Measurements from ENCODE around the gene SH3RF2.
"Not testable (repeated sequence)": the region's sequence is repeated elsewhere in the genome, so short reads cannot be mapped to it uniquely, and the experiment has no call there.

SH3RF2 gene, protein sequence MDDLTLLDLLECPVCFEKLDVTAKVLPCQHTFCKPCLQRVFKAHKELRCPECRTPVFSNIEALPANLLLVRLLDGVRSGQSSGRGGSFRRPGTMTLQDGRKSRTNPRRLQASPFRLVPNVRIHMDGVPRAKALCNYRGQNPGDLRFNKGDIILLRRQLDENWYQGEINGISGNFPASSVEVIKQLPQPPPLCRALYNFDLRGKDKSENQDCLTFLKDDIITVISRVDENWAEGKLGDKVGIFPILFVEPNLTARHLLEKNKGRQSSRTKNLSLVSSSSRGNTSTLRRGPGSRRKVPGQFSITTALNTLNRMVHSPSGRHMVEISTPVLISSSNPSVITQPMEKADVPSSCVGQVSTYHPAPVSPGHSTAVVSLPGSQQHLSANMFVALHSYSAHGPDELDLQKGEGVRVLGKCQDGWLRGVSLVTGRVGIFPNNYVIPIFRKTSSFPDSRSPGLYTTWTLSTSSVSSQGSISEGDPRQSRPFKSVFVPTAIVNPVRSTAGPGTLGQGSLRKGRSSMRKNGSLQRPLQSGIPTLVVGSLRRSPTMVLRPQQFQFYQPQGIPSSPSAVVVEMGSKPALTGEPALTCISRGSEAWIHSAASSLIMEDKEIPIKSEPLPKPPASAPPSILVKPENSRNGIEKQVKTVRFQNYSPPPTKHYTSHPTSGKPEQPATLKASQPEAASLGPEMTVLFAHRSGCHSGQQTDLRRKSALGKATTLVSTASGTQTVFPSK

DNA sequence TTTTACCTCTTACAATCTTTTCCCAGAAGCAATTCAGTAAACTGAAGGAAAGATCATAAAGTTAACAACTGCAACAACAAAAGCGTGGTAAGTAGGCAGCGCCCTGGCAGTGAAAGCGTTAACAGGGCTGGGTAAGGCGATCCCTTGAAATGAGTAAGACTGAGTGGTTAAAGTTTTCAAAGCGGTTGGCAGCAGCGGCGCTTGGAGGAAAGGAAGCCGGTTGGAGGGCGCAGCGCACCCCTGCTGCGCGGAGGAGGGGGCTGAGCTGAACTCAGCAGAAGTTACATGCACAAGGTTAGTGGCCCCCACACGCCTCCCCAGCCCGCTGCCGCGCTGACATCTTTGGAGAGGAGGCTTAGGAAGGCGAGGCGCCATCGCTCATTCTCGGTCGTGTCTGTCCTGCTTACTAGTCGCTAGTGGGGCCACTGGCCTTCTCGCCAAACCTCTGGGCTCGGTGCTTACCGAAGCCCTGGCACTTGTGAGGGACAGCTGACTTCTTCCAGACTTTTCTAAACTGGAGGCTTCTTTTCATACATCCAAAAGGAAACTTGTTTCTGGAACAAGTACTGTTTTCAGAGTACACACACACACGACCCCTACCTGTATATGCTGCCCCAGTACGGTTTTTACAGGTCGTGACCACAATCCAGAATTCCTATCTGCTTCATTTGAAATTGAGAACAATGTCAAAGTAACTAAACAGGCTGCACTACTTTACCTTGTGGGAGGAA lies at the start of gene SH3RF2:
TSS of gene SH3RF2 (plus strand) at position 178 of the 731 bp plus-strand sequence. CDS start 1,351 bp downstream, outside the sequence.
- DNase-seq, result no peak

DNA sequence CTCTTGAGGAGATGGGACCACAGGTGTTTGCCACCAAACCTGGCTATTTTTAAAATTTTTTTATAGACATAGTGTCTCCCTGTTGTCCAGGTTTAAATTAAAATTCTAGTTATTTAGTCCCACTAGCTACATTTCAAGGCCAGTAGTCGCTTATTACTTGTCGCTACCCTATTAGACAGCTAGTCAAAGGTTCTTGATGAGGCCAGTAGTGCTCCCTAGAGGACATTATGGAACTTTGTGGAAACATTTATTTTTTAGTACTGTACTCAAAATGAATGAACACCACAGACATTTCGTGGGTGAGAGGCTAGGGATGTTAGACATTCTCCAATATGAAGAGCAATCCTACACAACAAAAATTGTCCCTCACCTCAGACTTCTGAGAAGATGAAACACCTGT lies 49.2 kb upstream of the SH3RF2 start:
- no peak for DNase-seq

DNA sequence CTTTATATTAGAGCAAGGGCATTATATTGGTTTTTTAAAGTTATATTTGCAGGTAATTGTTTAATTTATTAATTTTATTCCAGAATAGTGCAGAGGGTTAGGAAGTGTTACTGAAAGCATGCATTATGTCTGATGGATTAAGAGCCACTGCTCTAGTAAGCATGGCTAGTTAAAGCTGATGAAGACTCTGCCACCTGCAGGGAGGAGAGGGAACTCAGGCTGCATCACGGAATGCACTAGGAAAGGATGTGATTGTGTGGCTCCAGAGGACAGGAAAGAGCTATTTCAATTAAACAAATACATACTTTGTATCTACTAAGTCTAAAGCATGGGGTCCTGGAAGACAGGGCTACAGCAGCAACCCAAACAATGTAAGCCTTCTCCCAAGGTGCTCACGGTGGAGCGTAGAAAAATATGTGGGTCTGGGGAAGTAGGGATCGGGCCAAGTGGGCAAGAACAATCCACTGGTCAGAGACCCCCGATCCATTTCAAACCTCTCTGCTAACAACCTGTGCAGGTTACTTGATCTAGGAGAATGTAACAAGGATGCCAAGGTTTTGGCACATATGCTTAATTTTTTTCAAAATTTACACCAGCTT lies 48.3 kb upstream of the SH3RF2 start:
- no peak for DNase-seq

DNA sequence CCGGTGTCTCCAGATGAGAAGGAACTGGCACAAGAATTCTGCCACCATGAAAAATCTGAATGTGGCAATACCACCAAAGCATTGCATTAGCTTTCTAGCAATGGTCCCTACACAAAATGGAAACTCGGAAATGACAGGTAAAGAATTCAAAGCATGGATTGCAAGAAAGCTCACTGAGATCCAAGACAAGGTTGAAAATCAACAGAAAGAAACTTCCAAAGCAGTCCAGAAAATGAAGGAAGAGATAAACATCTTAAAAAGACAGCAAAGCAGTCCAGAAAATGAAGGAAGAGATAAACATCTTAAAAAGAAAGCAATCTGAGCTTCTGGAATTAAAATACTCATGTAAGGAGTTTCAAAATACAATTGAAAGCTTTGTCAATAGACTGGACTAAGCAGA lies 46.8 kb upstream of the SH3RF2 start:
- no peak for DNase-seq

DNA sequence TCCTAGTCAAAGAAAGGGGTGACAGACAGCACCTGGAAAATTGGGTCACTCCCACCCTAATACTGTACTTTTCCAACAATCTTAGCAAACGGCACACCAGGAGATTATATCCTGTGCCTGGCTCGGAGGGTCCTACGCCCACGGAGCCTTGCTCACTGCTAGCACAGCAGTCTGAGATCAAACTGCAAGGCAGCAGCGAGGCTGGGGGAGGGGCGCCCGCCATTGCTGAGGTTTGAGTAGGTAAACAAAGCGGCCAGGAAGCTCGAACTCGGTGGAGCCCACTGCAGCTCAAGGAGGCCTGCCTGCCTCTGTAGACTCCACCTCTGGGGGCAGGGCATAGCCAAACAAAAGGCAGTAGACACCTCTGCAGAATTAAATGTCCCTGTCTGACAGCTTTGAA lies 45.0 kb upstream of the SH3RF2 start:
- DNase-seq, result not testable (repeated sequence)

DNA sequence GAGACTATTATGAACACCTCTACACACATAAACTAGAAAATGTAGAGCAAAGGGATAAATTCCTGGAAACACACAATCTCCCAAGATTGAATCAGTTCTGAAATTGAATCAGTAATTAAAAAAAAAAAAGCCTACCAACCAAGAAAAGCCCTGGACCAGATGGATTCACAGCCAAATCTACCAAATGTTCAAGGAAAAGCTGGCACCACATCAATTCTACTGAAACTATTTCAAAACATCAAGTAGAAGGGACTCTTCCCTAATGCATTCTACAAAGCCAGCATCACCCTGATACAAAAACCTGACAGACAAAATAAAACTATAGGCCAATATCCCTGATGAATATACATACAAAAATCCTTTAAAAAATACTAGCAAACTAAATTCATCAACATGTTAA lies 38.2 kb upstream of the SH3RF2 start:
- no peak for DNase-seq

DNA sequence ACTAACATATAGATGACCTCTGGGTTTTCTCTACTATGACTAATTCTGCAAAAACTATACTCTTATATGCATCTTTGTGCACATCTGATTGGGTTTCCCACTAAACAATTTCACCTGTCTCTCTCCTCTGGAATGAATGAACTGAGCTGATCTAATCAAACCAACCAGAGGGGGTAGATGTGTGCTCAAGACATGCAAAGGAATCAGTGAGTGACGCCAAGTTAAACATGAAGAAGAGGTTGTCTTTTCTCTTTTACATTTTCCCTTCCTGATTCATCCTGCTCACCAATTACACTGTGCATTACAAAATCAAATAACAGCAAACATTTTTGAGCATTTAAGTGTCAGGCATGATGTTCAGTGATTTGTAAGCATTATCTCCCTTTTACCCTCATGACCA lies 34.0 kb upstream of the SH3RF2 start:
- no peak for DNase-seq

DNA sequence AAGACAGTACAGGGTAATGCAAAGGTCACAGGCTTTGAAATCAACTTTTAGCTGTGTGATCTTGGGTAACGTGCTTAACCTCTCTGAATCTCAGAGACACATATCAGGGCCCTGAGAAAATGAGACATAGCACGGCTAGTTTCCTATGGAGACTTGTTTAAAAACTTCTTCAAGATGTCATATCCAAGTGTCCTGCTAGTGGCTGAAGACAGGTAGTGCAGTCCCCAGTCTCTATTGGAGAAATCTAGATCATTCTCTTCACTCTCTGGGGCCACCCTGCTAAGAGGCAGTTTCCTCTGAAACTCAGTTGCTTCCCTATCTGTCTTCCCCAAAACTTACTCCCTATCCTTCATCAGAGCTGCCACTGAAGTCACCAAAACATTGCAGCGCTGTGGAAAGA lies 33.3 kb upstream of the SH3RF2 start:
- DNase-seq, result no peak

DNA sequence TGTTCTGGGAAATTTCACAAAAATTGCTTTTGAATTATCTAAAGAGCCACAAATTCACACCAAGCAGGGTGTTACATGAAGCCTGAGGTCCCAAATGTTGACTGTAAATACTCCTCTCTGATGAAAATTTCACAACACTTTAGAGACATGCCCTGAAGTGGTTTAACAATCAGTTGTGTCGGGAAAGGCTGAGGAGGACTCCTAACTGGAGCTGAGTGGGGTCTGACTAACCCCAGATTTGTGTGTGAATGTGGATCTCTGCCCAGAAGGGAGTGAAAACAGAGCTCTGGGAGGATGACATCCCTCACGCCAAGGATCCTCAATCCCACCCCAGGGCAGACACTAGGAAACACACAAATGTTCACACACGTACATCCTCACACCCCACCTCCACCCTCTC lies 32.5 kb upstream of the SH3RF2 start:
- DNase-seq, result no peak

DNA sequence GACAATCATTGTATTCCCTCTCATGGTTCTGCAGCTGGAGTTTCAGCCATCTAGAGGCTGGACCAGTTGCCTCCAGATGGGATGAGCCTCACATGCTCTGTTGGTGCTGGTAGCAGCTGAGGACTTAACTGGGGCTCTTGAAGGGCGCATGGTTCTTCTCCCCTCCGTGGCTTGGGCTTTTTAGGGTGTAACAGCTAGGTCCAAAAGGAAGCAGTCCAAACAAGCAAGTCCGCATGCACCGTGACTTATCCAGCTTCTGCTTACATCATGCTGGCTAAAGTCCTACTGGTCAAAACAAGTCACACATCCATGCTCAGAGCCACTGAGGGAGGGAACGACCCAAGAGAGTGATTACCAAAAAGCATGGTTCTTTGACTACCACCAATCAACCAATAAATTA lies 31.6 kb upstream of the SH3RF2 start:
- no peak for DNase-seq

DNA sequence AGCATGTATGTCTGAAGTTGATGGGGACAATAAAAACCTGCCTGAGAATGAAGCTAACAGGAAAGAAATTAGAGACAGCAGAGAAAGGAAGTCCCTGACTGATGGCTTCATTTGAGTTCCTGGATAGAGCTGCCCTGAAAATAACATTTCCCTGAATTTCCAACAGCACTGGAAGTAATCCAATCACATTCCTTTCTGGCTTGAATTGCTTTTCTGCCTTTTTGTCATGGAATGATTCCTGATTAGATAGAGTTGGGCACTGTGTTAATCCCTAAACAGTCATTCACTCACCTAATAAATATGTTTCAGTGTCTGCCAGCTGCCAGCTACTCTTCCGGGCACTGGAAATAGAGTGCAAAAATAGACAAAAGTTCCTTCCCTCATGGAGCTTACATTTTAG lies 30.0 kb upstream of the SH3RF2 start:
- no peak for DNase-seq

DNA sequence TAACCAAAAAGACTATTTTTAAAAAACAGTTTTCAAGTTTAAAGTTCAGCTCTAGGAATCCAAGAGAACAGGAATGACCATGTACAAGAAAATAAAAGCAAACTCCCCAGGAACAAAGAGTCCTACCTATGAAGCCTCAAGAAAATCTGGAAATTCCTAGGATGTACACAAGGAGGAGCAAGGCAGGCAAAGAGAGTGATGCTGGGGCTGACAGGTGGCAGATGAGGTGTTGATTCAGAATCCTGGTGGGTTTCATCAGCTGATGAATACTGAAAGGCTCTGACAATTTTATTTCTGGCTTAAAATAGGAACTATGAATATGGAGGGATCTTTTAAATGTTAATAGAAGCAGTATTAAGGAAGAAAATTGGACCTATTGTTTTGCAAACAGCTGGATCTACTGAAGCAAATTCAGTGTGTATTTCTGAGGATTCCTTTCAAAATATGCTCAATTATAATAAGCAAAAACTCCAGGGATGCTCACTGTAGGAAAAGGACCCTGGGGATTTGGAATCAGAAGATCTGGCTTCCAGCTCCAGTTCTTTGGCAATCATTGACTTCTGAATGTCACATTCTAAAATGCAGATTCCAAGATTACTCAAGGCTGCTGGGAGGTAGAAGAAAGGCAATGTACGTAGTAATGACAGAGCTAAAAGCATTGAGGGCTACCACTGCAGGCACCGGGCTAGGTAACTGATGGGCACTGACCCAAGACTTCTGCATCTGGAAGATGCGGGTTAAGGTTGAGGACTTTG lies 28.0 kb upstream of the SH3RF2 start:
- DNase-seq, result no peak

DNA sequence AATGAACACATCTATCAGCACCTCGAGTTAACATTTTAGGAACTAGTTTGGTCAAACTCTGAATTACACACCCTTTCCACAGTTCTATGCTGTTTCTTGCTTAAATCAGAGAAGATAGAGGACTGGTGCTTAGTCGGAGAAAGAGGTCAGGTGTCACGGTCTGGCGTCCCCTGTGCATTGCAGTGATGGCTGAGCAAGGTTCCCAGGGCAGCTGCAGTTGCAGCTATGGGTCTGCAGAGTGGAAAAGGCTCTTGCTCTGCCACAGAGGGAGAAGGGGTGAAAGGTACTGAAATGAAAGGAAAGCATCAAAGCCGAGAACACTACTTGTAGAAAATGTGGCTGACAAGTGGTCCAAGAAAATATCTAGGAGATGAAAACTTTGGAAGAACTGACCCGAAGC lies 25.2 kb upstream of the SH3RF2 start:
- DNase-seq, result no peak

DNA sequence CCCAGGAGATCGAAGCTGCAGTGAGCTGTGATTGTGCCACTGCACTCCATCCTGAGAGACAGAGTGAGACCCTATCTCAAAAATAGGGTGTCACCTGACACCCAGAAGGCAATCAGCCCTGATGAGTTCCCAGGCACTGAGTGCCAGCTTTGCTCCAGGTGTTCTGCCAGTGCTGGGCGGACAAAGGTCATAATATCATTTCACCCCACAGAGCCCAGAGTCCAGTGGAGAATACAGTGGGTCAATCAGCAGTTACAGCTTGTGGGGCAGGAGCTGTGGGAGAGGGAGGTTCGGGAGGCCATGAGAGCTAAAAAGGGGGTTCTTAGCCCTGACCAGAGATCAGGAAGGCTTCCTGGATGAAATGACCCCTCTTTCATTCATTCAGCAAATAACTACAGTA lies 24.4 kb upstream of the SH3RF2 start:
- DNase-seq, result no peak

DNA sequence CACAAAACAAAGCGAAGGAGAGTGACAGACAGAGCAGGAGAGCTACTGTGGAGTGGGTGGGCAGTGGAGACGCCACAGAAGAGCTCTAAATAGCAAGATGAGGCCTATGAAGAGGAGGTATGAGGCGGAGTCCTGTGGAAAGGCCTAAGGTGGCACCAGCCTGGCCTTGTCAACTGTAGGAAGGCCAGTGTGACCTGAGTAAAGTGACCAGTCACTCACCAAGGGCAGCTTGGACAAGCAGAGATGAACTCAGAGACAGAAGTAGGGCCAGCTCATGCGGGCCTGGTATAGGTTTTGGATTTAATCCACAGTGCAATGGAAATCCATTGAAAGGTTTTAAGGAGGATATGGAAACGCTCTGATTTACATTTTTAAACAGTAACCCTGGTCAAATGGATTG lies 23.8 kb upstream of the SH3RF2 start:
- no peak for DNase-seq

DNA sequence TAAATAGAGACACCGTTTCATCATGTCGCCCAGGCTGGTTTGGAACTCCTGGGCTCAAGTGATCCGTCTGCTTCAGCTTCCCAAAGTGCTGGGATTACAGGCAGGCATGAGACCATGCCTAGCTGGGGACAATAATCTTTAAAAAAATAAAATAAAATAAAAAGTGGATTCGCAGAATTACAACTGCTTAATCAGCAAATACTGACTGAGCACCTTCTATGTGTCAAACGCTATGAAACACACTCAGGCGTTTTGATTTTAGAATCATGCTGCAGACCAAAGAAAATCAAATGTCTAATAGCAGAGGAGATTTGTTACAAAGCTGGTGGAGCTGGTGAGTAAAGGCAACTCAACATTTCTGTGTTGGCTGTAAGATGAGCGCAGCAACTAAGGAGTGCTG lies 22.7 kb upstream of the SH3RF2 start:
- DNase-seq, result no peak

DNA sequence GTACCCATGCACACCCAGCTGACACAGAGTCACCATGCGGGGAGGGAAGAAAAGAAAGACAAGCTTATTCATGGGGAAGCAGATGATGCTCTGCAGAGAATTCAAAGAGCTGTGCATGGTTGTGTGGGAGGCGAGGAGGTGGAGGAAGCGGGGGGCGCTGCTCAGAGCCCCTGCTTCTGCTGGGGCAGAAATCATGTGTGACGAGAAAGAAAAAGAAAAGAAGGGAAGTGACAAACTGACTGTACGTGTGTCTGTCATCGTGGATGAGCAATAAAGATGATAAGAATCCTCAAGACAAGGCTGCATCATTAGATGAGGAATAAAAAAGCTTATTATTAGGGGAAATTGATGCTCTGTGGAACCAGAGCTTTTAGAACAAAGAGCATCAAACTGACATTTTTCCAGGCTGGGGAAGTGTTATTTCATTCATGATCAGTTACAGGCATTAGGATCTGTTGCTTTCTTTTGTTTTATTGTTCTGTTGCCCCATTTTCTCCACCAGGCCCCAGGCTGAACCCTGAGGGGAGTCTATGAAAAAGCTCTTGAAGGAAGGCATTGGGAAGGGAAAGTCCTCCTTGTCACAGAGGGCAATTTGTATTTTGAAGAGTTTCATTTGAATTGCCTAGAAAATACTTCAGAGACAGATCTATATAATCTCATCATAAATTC lies 20.3 kb upstream of the SH3RF2 start:
- DNase-seq, result no peak

DNA sequence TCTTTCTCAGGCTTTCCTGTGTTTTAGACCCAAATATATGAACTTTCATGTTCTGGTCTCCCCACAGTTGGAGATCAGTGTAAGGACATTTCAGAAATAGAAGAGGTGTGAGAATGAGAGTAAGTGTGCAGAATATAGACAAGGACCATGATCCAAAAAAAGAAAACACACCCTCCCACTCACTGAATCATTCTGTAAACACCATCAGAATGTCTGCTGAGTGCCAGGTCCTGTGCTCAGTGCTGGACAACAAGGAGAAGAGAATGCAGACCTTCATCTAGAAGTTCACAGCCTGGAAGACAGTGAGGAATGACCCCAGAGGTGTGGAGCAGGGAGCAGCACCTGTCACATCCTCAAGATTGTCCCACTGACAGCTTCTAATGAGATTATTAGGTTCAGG lies 19.1 kb upstream of the SH3RF2 start:
- no peak for DNase-seq

DNA sequence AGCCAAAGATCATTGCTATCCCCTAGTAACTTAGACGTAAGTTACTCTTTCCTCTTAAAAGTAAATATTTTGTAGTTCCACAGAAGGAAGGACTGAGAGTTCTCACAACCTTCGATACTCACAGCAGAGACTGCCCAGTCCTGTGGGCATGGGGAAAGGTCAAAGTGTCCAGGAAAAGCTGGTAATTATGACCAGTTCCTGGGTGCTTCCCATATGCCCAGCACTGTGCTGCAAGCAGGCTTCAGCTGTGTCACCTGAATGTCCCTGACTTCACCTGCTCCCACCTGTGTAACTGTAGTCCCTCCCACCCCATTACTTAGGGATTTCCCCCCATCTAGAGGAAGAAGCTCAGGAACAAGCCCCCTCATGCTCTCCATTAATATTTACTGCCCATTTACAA lies 18.0 kb upstream of the SH3RF2 start:
- no peak for DNase-seq

DNA sequence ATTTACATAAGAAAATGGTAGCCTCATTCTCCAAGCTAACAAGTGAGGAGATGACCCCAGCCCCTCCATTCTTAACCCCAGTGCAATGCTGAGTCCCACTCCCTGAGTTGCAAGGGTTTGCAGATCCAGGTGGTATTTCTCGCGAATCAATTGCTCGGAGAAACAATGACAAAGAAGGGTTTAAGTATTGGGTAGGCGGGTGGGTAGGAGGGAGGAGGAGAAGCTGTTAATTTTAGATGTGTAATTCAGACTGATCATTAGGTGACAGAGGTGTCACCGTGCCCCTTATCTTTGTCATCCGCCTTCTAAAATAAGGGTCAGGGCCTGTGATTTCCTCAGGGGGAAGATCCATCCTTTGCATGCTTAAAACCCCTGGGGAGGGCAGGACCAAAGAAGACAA lies 17.0 kb upstream of the SH3RF2 start:
- no peak for DNase-seq

DNA sequence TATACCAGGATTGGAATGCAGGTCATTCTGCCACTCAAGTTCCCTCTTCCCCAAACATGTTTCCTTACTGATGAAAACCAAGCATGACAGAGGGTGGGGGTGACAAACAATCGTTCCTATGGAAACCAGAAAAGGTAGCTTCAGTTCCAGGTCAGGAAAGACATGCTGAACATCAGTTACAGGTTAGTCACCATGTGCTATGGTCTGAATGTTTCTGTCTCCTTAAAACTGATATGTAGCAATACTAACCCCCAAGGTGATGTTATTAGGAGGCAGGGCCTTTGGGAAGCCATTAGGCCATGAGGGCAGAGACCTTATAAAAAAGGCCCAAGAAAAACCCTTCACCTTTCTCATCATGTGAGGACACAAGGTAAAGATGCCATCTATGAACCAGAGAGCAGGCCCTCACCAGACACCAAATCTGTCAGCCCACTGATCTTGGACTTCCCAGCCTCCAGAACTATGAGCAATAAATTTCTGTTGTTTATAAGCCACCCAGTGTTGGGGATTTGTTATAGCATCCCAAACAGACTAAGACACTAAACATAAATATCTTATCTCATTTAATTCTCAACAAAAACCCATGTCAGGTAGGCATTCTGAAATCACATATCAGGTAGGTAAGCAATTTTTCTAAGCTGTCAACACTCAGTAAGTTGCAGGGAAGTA lies 15.7 kb upstream of the SH3RF2 start:
- no peak for DNase-seq

DNA sequence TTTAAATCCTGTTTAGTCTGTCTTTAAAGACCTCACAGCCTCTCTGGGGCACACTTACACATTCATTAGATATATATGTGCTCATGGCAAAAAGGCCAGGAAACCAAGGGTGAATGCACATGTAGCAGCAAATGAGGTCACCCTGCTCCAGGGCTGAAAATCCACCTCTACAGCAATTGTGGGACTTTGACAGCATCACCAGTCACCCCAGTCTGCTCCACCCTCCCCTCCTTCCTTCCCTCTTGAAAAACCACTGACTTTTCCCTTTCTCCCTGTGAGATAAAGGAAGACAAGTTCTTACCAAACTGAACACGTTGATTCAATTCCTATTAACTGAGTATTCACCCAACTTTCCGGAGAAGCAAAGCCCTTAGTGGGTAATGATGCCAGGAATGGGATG lies 15.2 kb upstream of the SH3RF2 start:
- no peak for DNase-seq
